HG03460 (cell line): Measurements from ENCODE around the gene NADK.
"Not testable (repeated sequence)": the region's sequence is repeated elsewhere in the genome, so short reads cannot be mapped to it uniquely, and the experiment has no call there.

Source experiments
- ATAC-seq: cut with Tn5 transposase; IDR thresholded peaks from one replicate; pipeline ENCODE4 v1.9.1; 2021; ENCODE audit not compliant: unreplicated experiment

The NADK gene

DNA sequence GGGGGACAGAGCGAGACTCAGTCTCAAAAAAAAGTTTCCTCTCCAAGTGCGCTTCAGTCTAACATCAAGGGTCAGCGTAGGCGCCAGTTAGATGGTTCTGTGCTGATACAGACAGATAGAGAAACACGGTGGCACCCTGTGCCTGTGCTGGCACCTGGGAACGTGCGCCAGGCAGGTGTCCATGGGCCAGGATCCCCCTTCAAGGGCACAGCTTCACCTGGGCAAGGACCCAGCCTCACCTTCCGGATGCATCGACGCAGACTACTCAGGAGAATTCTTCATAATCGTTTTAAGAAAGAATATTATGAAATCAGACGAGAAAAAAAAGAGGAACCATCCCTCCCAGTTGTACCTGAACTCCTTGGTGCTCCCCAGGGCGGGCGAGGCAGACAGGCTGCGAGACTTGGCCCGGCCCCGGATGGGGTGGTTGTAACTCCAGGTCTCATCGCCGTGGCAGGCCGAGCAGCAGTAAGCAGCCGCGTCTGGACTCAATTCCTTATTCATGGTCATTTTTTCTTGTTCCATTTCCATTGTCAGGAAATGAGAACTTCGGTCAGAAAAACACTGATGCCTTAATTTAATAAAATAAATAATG lies 13.3 kb downstream of the NADK start:
- ATAC-seq: no peak

DNA sequence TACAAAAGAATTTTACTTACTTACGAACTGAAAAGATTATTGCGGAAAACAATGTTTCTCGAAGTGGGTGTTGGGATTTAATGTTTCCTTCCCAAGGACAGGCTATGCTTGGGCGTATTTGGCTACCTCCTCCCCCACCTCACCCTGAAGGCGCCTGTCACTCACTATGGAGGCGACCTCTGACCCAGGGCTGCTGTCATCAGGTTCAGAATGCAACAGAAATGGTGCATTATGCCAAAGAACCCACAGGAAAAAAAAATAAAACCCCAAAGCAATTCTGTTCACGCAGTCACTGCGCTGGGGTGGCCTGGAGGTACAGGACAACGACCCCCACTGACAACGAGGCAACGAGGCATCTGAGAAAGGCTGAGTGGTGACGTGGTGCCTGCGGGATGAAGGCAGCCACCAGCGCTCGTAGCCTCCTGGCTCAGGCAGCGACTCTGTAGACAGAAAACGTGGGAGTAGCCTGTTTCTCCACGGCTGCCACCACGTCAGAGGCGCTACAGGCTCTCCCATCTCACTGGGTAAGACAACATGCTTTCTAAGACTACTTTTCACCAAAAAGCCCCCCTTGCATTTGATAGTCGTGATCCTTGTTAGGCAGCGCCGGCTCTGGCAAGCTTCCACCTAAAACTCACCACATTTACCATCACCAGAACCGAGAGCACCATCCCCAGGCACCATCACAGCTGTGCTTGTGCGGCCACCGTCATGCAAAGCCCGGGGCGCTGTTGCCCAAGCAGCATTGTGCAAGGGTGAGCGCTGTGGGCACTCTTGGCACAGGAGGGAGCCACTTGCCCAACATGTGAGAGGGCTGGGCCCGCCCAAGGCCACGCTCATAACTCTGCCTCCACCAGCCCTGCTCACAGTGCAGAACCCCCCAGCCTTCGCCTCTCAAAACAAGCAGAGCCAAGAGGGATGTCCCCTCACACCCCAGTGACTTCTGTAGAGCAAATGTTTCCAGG lies 14.3 kb downstream of the NADK start:
- no peak for ATAC-seq

DNA sequence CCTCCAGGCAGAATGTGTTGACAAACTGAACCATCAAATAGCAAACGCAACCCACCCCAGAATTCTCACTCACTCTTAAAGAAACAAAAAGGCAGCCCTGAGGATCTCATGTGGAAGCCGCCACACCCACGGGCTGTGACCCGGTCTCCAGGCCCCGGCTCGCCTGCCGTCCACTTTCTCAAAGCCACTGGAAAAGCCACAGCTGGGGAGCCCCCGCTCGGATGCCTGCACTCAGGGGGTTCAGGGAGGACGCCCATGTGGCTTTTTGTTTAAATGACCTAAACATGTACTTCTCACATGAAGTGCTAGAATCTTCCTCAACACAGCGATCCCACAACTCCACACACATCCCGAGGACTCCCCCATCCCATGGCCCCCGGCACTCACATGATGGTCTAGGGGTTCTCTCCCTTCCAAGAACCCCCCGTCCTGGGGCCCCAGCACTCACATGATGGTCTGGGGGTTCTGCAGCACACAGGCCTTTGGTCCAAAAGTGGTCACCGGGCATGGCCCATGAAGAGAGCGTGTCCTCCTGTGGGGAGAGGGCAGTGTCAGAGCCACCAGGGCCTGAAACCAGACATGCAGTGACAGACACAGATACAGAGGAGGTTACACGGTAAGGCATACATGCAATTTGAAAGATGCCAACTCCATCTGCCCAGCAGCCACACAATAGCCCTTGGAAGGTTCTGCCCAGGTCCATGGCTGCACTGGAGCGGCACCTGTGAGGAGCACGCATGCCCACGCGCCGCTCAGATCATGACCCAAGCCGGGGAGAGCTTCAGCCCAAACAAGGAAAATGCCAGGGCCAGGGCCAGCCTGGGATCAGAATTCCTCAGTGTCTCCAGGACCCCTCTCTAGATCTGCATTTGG lies 16.5 kb downstream of the NADK start:
- ATAC-seq: no peak

DNA sequence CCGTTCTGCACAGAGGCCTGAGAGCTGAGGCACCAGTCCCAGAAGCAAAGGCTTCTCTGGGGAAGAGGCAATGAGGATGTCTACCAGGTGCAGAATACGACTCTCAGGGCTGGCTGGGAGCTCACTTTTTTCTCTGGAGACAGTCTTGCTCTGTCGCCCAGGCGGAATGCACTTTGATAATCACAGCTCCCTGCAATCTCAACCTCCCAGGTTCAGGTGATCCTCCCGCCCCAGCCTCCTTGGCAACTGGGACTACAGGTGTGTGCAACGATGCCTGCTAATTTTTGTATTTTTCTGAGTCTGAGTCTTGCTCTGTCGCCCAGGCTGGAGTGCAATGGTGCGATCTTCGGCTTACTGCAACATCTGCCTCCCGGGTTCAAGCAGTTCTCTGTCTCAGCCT lies 17.6 kb downstream of the NADK start:
- ATAC-seq: no peak

DNA sequence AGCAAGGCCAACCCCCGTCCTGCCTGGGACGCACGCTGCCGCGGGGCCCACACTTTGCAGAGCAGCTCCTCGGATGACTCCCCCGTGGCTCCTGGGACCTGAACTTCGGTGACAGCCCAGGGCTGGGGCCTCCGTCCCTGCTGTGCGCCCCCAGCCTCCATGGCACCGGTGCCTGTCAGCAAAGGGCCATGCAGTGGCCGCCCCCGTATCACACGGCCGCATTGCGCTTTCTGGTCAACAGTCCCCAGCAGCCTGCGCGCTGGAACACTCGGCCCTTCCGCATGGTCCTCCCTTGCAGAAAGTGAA lies 18.0 kb downstream of the NADK start:
- ATAC-seq: no peak

DNA sequence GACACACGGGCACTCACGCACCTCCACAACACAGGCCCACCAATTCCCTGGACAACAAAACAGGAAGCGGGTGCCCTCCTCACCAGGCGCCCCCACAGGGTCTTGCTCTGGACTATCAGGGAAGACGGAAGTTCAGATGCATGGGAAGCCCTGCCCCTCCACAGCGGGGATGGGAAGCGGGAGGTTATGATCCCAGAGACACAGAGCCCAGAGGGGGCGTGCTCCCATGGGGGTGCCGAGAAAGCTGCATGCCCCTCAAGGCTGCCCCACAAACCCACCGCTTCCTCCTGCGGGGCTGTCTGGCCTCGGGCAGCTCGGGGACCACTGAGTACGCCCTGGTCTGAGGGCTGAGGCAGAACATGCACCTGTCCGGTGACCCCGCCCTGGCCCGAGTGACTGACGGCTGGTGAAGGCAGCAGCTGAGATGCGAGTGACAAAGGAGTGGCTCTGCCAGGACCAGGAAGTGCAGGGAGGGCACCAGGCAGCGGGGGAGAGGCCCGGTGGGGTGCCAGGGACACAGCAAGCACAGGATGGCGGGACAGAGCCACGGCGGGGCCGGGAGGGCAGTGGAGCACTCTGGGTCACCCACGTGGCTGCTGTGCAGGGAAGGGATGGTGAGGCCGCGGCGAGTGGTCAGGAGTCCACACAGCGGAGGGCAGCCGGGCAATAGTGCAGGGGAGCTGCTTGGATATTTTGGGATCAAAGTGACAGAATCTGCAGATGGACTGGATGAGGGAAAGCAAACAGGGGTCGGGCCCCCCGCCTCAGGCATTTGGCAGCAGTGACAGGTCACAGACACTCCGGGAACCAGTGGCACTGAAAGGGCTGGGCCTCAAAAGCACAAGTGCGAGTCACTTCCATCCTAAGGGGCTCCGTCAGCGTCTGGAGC lies 18.6 kb downstream of the NADK start:
- ATAC-seq: no peak

DNA sequence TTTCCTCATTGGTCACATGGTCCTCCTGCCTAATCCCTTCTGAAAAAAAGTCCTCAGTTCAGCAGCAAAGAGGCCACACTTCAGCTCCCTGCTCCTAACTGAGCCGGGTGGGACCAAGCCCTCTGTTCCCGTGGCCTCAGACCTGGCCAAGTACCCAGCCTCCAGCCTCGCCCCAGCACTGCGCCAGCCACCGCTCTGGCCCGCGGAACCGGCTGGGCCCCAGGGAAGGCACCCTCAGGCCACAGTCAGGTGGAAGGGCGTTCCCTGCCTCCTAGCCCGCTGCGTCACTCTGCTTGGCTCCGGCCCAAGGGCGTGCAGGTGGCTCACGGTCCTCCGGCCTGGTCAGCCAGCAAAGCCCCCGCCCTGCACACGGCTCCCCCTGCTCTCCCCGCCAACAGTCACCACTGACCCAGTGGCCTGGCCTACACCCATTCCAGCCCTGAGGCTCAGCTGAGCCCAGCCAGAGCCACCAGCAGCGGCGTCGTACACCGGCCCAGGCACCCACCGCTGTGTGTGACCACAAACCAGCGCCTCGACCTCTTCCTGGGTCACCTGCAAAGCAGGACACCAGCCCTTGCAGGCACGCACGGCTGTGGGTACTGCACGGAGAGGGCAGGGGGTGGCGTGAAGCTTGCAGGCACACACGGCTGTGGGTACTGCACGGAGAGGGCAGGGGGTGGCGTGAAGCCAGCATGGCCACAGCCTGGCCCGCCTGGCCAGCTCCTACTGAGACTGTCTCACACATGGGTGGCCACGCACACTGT lies 19.4 kb downstream of the NADK start:
- no peak for ATAC-seq

DNA sequence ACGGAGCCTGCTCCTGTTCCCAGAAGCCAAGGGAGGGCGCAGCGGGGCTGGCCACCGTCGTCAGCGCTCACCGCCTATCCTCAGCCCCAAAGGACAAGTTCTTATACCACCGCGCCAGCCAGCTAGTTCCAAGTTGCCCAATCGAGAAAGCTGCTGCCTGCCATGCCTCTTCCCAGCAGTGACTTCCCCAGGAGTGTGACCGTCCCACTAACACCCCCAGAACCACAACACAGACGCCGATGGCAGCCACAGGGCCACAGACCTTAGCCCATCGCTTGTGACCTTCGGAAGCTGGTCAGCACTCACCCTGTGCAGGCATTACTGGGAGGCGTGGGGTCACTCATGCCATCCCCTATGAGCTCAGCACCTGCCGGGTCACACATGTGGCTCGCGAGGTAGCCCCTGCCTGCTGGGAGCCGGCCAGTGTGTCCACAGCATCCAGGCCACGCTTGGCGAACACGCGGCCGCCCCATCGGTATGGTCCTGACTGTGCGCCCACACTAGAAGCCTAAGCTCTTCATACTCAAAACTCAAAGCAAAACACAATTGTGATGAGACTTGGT lies 20.1 kb downstream of the NADK start:
- no peak for ATAC-seq

DNA sequence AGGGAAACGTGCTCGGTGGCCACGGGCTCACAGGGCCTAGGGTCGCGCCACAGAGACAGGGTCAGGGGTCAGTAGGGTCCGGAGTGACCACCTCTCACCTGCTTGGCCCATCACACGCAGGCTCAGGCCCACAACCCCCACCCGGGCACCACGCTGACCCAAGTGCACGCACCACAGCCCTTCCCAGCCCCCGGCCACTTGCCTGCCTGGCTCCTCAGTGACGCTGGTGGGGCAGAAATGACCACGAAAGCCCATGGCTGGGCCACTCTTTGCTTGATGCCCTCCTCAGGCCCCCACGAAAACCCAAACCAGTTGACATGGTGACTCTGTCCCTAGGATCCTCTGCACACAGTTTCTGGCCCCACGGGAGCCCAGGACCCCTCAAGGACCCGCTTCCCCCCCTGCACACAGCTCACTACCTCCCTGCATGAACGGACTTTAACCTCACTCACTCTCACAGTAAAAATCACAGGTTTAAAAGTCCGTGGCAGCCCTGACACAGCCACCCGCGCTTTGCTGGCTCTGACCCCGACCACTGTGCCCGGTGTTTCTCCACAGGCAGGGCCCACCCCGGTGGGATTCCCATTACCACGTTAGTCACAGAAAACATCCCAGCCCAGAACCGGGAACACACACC lies 20.7 kb downstream of the NADK start:
- no peak for ATAC-seq

DNA sequence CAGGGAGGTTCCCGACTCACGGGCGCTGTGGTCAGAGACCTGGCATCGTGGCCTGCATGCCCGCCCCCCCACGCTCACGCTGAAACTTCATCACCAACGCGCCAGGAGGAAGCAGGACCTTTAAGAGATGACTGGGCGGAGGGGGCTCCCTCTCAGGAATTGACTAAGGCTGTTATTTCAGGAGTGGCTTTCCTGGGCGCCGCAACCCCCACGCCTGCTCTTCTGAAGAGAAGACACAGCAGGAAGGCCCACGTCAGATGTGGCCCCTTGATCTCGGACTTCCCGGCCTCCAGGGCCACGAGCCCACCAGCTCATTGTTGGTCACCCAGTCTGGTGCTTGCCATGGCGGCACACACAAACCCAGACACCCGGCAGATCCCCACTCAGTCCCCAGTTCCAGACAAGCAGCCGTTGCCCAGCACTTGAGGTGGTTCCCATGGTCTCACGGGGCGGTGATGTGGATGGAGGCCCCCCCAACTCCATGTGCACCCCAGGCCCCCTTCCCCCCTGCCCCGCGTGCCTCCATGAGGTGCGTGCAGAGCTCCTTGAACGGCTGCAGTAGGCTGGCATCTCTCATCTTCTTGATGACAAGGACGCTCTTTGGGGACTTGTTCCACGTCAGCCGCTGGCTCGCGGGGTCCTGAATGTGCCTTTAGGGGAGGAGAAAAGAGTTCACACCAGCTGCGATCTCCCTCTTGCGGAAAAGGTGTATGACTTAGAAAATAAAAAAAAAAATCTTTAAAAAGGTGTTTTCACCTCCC lies 21.4 kb downstream of the NADK start:
- no peak for ATAC-seq

DNA sequence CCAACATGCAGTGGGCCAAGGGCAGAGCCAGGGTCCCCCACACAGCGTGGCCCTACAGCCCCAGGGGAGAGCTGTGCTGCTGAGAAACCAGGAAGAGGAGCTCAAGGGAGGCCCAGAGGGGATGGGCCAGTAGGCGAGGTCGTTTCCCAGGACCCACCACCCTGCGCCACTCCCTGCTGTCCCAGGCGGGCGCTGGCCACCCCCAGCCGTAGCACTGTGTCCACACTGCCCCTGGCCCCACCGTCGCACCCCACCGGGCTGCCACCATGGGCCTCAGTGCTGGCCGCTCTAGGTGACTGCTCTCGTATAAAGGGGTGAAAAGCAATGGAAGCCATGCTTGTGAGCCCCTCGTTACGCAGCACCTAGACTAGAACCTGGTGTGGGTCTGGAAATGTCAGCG lies 22.4 kb downstream of the NADK start:
- ATAC-seq: no peak

DNA sequence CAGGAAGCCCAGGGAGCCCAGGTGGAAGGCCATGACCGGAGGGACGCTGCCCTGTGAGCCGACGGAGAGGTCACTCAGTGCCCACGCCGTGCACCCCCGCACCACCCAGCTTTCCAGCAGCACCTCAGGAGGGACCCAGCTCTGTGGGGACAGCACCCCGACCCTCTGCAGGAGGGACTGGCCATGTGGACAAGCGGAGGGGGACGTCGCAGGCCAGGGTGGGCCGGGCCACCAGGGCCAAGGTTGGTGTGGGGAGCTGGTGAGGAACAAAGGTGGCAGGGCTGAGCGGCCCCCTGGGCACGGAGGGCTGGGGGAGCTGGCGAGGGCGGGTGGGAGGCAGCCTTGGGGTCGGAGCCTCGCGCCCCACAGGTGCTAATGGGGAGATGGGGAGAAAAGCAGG lies 22.8 kb downstream of the NADK start:
- no peak for ATAC-seq

DNA sequence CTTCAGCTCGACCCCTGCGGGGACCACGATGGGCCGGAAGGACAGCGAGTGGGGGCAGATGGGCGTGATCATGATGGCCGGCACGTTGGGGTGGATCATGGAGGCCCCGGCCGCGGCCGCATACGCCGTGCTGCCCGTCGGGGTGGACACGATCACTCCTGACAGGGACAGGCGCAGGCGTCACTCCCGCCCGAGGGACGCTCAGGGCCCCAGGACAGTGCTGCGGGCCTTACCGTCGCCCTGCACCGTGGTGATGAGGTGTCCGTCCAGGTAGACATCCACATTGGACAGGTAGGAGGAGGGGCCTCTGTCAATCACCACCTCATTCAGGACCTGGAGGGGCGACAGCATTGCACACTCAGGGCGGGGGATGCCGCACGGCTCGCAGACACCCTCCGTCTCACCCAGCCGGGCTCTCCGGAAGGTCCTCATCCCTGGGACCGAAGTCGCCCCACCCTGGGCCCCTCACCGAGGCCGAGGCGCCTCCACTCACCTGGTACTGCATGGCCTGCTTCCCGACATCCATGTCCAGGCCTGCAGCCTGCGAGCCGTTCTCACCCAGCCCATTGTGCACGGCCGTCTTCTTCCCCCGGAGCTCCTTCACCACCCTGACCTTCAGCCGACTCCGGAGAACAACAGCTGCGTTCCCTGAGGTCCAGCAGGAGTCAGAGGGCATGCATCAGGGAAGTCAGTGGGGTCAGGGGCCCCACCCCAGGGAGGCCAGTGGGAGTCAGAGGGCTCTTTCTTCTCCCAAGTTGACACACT lies 24.0 kb downstream of the NADK start:
- ATAC-seq: no peak

DNA sequence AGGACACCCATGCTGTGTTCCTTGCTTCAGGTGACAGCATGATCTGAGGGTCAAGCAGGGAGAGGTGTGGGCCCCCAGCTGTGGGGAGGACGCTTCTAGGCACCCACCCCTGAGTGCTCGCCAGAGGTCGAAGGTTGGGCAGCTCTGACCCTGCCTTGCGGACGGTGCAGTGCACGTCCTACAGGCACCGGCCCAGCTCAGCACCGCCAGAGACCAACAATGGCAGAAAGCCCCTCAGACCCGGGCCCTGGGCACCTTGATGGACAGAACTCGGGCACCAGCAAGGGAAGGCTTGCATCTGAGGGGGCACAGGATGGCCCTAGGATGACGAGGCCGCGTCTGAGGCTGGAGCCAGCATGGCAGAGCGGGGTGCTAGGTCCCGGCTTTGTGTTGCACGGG lies 24.7 kb downstream of the NADK start:
- ATAC-seq: no peak

DNA sequence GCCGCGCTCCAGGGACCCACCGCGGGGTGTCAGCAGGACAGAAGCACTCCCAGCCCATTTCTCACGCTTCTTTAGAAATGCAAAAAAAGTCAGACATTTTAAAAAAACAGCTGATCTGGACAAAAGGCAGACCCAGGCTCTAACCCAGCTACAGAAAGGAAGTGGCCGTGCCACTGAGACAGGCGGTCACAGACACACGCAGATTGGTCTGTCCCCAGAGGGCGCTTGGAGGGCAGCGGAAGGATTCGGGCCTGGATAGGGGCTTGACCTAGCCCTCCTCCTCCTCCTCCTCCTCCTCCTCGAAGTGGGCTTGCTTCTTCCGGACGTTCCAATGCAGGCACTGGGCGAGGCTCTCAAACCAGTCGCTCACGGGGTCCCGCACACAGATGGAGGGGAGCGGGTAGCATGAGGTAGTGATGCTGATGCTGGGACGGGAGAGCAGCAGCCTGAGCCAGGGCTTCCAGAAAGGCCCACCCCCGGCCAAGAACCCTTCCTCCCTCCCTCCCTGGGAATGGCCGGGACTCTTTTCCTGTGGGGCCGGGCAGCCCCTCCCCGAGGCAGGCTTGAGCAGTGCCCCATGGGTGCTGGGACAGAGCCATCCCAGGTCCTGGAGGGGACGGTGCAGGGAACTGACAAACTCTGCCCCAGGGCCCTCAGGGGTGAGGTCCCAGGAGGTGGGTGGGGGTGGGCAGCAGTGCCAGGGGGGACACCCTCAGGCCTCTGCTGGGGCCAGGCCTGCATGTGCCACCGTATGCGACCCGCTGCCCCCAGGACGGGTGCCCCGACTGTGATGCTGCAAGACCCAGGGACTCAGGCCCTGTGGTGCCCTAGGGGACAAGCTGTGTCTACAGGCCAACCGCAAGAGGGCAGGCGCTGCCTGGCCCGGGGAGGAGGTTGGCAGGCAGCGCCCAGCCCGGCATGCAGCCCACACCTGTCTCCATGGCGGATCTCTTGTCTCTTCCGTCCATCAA lies 25.3 kb downstream of the NADK start:
- ATAC-seq: no peak

DNA sequence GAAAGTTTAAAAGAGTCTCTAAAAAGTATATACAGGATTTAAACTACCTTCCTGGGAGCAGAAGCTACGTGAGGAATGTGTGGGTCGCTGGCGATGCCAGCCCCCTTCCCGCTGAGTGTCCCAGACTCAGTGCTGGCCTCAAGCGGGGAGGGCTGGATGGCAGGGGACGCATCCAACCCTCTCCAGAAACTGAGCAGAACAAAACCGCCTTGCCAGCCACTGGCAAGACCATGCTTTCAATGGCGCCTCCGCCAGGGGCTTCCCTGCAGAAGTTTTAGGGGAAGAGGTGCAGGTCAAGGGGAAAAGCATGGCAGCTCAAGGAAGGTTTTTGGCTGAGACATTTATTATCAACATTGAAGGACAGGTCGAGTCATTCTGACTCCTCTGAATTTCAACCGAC lies 26.1 kb downstream of the NADK start:
- ATAC-seq: no peak

DNA sequence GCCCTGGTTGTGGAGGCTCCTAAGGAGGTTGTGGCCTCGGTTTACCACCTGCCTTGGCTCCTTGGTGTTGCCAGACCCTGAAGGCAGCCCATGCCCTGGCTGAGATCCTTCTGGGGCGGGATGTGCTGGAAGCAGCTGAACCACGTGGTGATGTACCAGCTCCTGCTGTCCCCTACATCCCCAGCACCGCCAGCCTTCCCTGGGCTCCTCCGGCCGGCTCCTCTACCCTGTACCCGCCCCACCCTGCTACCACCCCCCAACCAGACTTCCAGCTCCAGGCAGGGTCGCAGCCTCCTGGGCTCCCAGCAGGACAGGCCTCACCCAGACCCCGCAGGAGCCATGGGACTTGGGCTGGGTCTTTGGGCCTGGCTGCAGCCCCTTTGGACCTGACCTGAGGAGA lies 28.3 kb downstream of the NADK start:
- ATAC-seq: not testable (repeated sequence)
